ENCODE measurements around the gene RALGDS.

The RALGDS gene

GRCh38 chr9:133059623-133060022 is 61.4 kb downstream of the RALGDS start:
- H3K36me3 Mint-ChIP-seq (ENCODE audit: low read depth) = peaks cover 32% of the 10 kb centered on the region
- peak overlapping the region; percentile 77 for H3K27ac Mint-ChIP-seq
- peaks cover 44% of the 10 kb centered on the region for H3K4me1 Mint-ChIP-seq (ENCODE audit: low read depth)
- no peaks in the 10 kb centered on the region for H3K27me3 Mint-ChIP-seq
- peak overlapping the region; percentile 23 for H3K4me3 Mint-ChIP-seq
- H3K9me3 Mint-ChIP-seq = no peaks in the 10 kb centered on the region

- H3K4me3 Mint-ChIP-seq = no peak overlapping the region
- H3K4me1 Mint-ChIP-seq (ENCODE audit: low read depth) = peaks cover 44% of the 10 kb centered on the region
- H3K36me3 Mint-ChIP-seq (ENCODE audit: low read depth) = peaks cover 39% of the 10 kb centered on the region
- no peaks in the 10 kb centered on the region for H3K27me3 Mint-ChIP-seq
- no peaks in the 10 kb centered on the region for H3K9me3 Mint-ChIP-seq
- H3K27ac Mint-ChIP-seq = peak overlapping the region; percentile 77
Observed at GRCh38 chr9:133058550-133059320, 62.3 kb downstream of the RALGDS start.

GRCh38 chr9:133058071-133058470 is 63.0 kb downstream of the RALGDS start:
- H3K36me3 Mint-ChIP-seq (ENCODE audit: low read depth) = peaks cover 42% of the 10 kb centered on the region
- peaks cover 44% of the 10 kb centered on the region for H3K4me1 Mint-ChIP-seq (ENCODE audit: low read depth)
- H3K27me3 Mint-ChIP-seq = no peaks in the 10 kb centered on the region
- no peak overlapping the region for H3K27ac Mint-ChIP-seq
- H3K9me3 Mint-ChIP-seq = no peaks in the 10 kb centered on the region
- H3K4me3 Mint-ChIP-seq = no peak overlapping the region

GRCh38 chr9:133057553-133057952 is 63.5 kb downstream of the RALGDS start:
- peaks cover 44% of the 10 kb centered on the region for H3K4me1 Mint-ChIP-seq (ENCODE audit: low read depth)
- peaks cover 42% of the 10 kb centered on the region for H3K36me3 Mint-ChIP-seq (ENCODE audit: low read depth)
- H3K4me3 Mint-ChIP-seq = no peak overlapping the region
- no peaks in the 10 kb centered on the region for H3K27me3 Mint-ChIP-seq
- H3K9me3 Mint-ChIP-seq = no peaks in the 10 kb centered on the region
- H3K27ac Mint-ChIP-seq = no peak overlapping the region

- Mint-ChIP-seq H3K27me3 (no peaks in the 10 kb centered on the region), H3K27ac (no peak overlapping the region), H3K36me3 (ENCODE audit: low read depth) (peaks cover 42% of the 10 kb centered on the region), H3K9me3 (no peaks in the 10 kb centered on the region), H3K4me3 (no peak overlapping the region), H3K4me1 (ENCODE audit: low read depth) (peaks cover 44% of the 10 kb centered on the region)
Observed at GRCh38 chr9:133057006-133057405, 64.0 kb downstream of the RALGDS start.

- H3K27ac Mint-ChIP-seq = no peak overlapping the region
- H3K27me3 Mint-ChIP-seq = no peaks in the 10 kb centered on the region
- peaks cover 42% of the 10 kb centered on the region for H3K36me3 Mint-ChIP-seq (ENCODE audit: low read depth)
- no peak overlapping the region for H3K4me3 Mint-ChIP-seq
- H3K9me3 Mint-ChIP-seq = no peaks in the 10 kb centered on the region
- peaks cover 44% of the 10 kb centered on the region for H3K4me1 Mint-ChIP-seq (ENCODE audit: low read depth)
Observed at GRCh38 chr9:133056533-133056932, 64.5 kb downstream of the RALGDS start.

- Mint-ChIP-seq H3K4me3 (no peak overlapping the region), H3K9me3 (no peaks in the 10 kb centered on the region), H3K27ac (no peak overlapping the region), H3K4me1 (ENCODE audit: low read depth) (peaks cover 38% of the 10 kb centered on the region), H3K27me3 (no peaks in the 10 kb centered on the region), H3K36me3 (ENCODE audit: low read depth) (peaks cover 44% of the 10 kb centered on the region)
Observed at GRCh38 chr9:133055788-133056420, 65.1 kb downstream of the RALGDS start.

GRCh38 chr9:133054966-133055365 is 66.1 kb downstream of the RALGDS start:
- Mint-ChIP-seq H3K36me3 (ENCODE audit: low read depth) (peaks cover 50% of the 10 kb centered on the region), H3K4me1 (ENCODE audit: low read depth) (peaks cover 32% of the 10 kb centered on the region), H3K4me3 (no peak overlapping the region), H3K27ac (no peak overlapping the region), H3K27me3 (no peaks in the 10 kb centered on the region), H3K9me3 (no peaks in the 10 kb centered on the region)

GRCh38 chr9:133054194-133054890 is 66.7 kb downstream of the RALGDS start:
- no peaks in the 10 kb centered on the region for H3K27me3 Mint-ChIP-seq
- H3K27ac Mint-ChIP-seq = no peak overlapping the region
- H3K36me3 Mint-ChIP-seq (ENCODE audit: low read depth) = peaks cover 56% of the 10 kb centered on the region
- peaks cover 26% of the 10 kb centered on the region for H3K4me1 Mint-ChIP-seq (ENCODE audit: low read depth)
- no peak overlapping the region for H3K4me3 Mint-ChIP-seq
- no peaks in the 10 kb centered on the region for H3K9me3 Mint-ChIP-seq

GRCh38 chr9:133051966-133052539 is 69.0 kb downstream of the RALGDS start:
- Mint-ChIP-seq H3K27me3 (no peaks in the 10 kb centered on the region), H3K27ac (no peak overlapping the region), H3K4me1 (ENCODE audit: low read depth) (peaks cover 9% of the 10 kb centered on the region), H3K4me3 (no peak overlapping the region), H3K36me3 (ENCODE audit: low read depth) (peaks cover 47% of the 10 kb centered on the region), H3K9me3 (no peaks in the 10 kb centered on the region)

- Mint-ChIP-seq H3K4me1 (ENCODE audit: low read depth) (peaks cover 6% of the 10 kb centered on the region), H3K27me3 (no peaks in the 10 kb centered on the region), H3K36me3 (ENCODE audit: low read depth) (peaks cover 51% of the 10 kb centered on the region), H3K9me3 (no peaks in the 10 kb centered on the region), H3K4me3 (no peak overlapping the region), H3K27ac (no peak overlapping the region)
Observed at GRCh38 chr9:133051281-133051900, 69.6 kb downstream of the RALGDS start.

- Mint-ChIP-seq H3K27me3 (no peaks in the 10 kb centered on the region), H3K36me3 (ENCODE audit: low read depth) (peaks cover 51% of the 10 kb centered on the region), H3K4me3 (no peak overlapping the region), H3K9me3 (no peaks in the 10 kb centered on the region), H3K27ac (no peak overlapping the region), H3K4me1 (ENCODE audit: low read depth) (no peaks in the 10 kb centered on the region)
Observed at GRCh38 chr9:133050781-133051180, 70.3 kb downstream of the RALGDS start.

- H3K4me3 Mint-ChIP-seq = no peak overlapping the region
- H3K27ac Mint-ChIP-seq = no peak overlapping the region
- H3K9me3 Mint-ChIP-seq = no peaks in the 10 kb centered on the region
- peaks cover 48% of the 10 kb centered on the region for H3K36me3 Mint-ChIP-seq (ENCODE audit: low read depth)
- H3K4me1 Mint-ChIP-seq (ENCODE audit: low read depth) = no peaks in the 10 kb centered on the region
- H3K27me3 Mint-ChIP-seq = no peaks in the 10 kb centered on the region
Observed at GRCh38 chr9:133050142-133050541, 70.9 kb downstream of the RALGDS start.

GRCh38 chr9:133049043-133049442 is 72.0 kb downstream of the RALGDS start:
- Mint-ChIP-seq H3K36me3 (ENCODE audit: low read depth) (peaks cover 49% of the 10 kb centered on the region), H3K4me3 (no peak overlapping the region), H3K4me1 (ENCODE audit: low read depth) (peaks cover 7% of the 10 kb centered on the region), H3K9me3 (no peaks in the 10 kb centered on the region), H3K27ac (no peak overlapping the region), H3K27me3 (no peaks in the 10 kb centered on the region)

Data from stimulated activated naive CD8-positive, alpha-beta T cell treated with anti-CD3 and anti-CD28 coated beads, Interleukin-15, Interleukin-2, amounts not matched to agents 100 ng/mL and 50 ng/mL, for 24 hours (primary cell).